ENCODE results near the gene ZNF786. TPM values are rescaled to one million over a fixed set of nuclear protein-coding genes. Genes with fewer than 3 reads are reported as not detected.

The ZNF786 gene
- total RNA-seq, 4 donors from 2014 or later, result 1.9 to 6.1 (median 2.7) TPM

DNA sequence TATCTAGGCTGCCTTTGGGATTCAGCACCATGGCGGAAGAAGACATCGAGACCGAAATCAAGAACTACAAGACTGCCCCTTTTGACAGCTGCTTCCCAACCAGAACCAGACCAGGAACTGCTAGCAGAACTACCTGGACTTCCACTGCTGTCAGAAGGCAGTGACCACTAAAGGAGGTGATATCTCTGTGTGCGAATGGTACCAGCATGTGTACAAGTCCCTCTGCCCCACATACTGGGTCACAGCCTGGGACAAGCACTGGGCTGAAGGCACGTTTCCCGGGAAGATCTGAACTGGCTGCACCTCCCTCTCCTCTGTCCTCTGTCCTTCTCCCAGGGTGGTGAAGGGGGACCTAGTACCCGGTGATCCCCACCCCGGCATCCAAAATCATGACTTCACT lies 36.6 kb downstream of the ZNF786 start:
- Histone ChIP-seq H3K36me3 (no peaks in the 10 kb centered on the region), H3K9me3 (no peaks in the 10 kb centered on the region), H3K4me1 (no peaks in the 10 kb centered on the region), H3K4me3 (no peak overlapping the region), H3K27ac (no peak overlapping the region), H3K27me3 (no peaks in the 10 kb centered on the region)
- TF ChIP-seq POLR2A (IDR thresholded peaks at IDR 0.05), result no peak
- TF ChIP-seq, protein P1, sequence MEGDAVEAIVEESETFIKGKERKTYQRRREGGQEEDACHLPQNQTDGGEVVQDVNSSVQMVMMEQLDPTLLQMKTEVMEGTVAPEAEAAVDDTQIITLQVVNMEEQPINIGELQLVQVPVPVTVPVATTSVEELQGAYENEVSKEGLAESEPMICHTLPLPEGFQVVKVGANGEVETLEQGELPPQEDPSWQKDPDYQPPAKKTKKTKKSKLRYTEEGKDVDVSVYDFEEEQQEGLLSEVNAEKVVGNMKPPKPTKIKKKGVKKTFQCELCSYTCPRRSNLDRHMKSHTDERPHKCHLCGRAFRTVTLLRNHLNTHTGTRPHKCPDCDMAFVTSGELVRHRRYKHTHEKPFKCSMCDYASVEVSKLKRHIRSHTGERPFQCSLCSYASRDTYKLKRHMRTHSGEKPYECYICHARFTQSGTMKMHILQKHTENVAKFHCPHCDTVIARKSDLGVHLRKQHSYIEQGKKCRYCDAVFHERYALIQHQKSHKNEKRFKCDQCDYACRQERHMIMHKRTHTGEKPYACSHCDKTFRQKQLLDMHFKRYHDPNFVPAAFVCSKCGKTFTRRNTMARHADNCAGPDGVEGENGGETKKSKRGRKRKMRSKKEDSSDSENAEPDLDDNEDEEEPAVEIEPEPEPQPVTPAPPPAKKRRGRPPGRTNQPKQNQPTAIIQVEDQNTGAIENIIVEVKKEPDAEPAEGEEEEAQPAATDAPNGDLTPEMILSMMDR (IDR thresholded peaks at IDR 0.05 in 4 of 5, conservative IDR thresholded peaks at IDR 0.05 in 1 of 5), result no peak
- intact Hi-C loops (cut with DNase I; ENCODE audit: low total_unique reads) (no loop called here), in situ Hi-C loops (cut with MboI; ENCODE audit: low sequenced_read_pairs in 4 of 4) (no loop called here)
- no peak for DNase-seq
- no peak for ATAC-seq

- H3K27me3 ChIP-seq, result no peaks in the 10 kb centered on the region
- intact Hi-C loops (cut with DNase I; ENCODE audit: low total_unique reads) (no loop called here), in situ Hi-C loops (cut with MboI; ENCODE audit: low sequenced_read_pairs in 4 of 4) (no loop called here)
- DNase-seq, result no peak
- no peak overlapping the region for H3K27ac ChIP-seq
- TF ChIP-seq, protein P1 (IDR thresholded peaks at IDR 0.05 in 4 of 5, conservative IDR thresholded peaks at IDR 0.05 in 1 of 5), result no peak
- no peak for TF ChIP-seq POLR2A (IDR thresholded peaks at IDR 0.05)
- H3K4me3 ChIP-seq, result no peak overlapping the region
- no peaks in the 10 kb centered on the region for H3K36me3 ChIP-seq
- H3K4me1 ChIP-seq, result no peaks in the 10 kb centered on the region
- ATAC-seq, result no peak
- H3K9me3 ChIP-seq, result no peaks in the 10 kb centered on the region
These were observed 37.1 kb downstream of the ZNF786 start for GRCh38 chr7:149053384-149053783.

DNA sequence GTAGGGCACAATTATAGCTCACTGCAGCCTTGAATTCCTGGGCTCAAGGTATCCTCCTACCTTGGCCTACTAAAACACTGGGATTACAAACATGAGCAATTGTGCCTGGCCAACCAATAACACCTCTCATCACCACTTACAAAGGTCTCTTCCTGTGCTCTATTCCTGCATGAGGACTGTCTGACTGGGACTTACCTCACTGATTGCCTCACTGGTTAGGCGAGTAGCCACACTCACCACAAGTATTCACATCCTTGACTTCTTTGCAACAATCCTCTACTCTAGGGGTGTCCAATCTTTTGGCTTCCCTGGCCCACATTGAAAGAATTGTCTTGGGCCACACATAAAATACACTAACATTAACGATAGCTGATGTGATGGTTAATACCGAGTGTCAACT lies 39.6 kb downstream of the ZNF786 start:
- DNase-seq (no peak), ATAC-seq (no peak)
- TF ChIP-seq, protein P1 (IDR thresholded peaks at IDR 0.05 in 4 of 5, conservative IDR thresholded peaks at IDR 0.05 in 1 of 5), result no peak
- no peak for TF ChIP-seq POLR2A (IDR thresholded peaks at IDR 0.05)
- in situ Hi-C loops (cut with MboI; ENCODE audit: low sequenced_read_pairs in 4 of 4) (no loop called here), intact Hi-C loops (cut with DNase I; ENCODE audit: low total_unique reads) (no loop called here)
- Histone ChIP-seq H3K4me1 (no peaks in the 10 kb centered on the region), H3K4me3 (no peak overlapping the region), H3K36me3 (no peaks in the 10 kb centered on the region), H3K9me3 (no peaks in the 10 kb centered on the region), H3K27ac (no peak overlapping the region), H3K27me3 (no peaks in the 10 kb centered on the region)

- in situ Hi-C loops (cut with MboI; ENCODE audit: low sequenced_read_pairs in 4 of 4) (no loop called here), intact Hi-C loops (cut with DNase I; ENCODE audit: low total_unique reads) (no loop called here)
- no peak for ATAC-seq
- DNase-seq, result no peak
- Histone ChIP-seq H3K36me3 (no peaks in the 10 kb centered on the region), H3K9me3 (no peaks in the 10 kb centered on the region), H3K4me3 (no peak overlapping the region), H3K27ac (no peak overlapping the region), H3K27me3 (no peaks in the 10 kb centered on the region), H3K4me1 (no peaks in the 10 kb centered on the region)
- TF ChIP-seq, protein P1 (IDR thresholded peaks at IDR 0.05 in 4 of 5, conservative IDR thresholded peaks at IDR 0.05 in 1 of 5), result no peak
- TF ChIP-seq POLR2A (IDR thresholded peaks at IDR 0.05), result no peak
These were observed 41.7 kb downstream of the ZNF786 start for GRCh38 chr7:149048805-149049204.

DNA sequence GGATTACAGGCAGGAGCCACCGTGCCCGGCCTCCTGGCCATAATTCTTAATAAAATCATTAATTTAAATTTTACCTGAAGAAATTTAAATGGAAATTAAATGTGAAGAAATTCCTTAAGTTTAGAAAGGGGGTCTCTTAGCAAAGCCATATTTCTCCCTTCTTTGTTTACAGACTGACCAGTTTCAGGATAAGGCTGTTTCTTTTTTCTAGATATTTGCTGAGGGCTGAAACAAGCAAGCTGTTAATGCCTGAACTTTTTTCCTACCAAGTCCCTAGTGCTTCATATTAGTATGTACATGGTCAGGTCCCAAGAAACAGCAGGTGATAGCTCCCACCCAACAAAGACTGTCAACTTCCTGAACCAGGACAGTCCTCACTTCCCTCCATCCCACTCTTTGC lies 44.1 kb downstream of the ZNF786 start:
- ATAC-seq, result no peak
- no peak overlapping the region for H3K27ac ChIP-seq

More for the DNA sequence above, 44.1 kb downstream of the ZNF786 start:
- no peaks in the 10 kb centered on the region for H3K36me3 ChIP-seq
- intact Hi-C loops (cut with DNase I; ENCODE audit: low total_unique reads), result no loop called here
- no peak for DNase-seq
- no peaks in the 10 kb centered on the region for H3K9me3 ChIP-seq
- no peak overlapping the region for H3K4me3 ChIP-seq
- no peak for TF ChIP-seq POLR2A (IDR thresholded peaks at IDR 0.05)
- TF ChIP-seq, protein P1 (IDR thresholded peaks at IDR 0.05 in 4 of 5, conservative IDR thresholded peaks at IDR 0.05 in 1 of 5), result no peak
- no peaks in the 10 kb centered on the region for H3K27me3 ChIP-seq
- in situ Hi-C loops (cut with MboI; ENCODE audit: low sequenced_read_pairs in 4 of 4), result no loop called here
- H3K4me1 ChIP-seq, result no peaks in the 10 kb centered on the region
